Hair follicle dermal papilla cell (primary cell): ENCODE data around the gene PLA2G4D. TPM values are rescaled to one million over a fixed set of nuclear protein-coding genes. Genes with fewer than 3 reads are reported as not detected.

Experiments used
- total RNA-seq: library from RNA; depleted of rRNA; stranded (reverse); fragments of >200 nt; gene quantifications from 2 replicates; pipeline ENCODE4 v1.2.3, GENCODE V29; 2012

The PLA2G4D gene, protein sequence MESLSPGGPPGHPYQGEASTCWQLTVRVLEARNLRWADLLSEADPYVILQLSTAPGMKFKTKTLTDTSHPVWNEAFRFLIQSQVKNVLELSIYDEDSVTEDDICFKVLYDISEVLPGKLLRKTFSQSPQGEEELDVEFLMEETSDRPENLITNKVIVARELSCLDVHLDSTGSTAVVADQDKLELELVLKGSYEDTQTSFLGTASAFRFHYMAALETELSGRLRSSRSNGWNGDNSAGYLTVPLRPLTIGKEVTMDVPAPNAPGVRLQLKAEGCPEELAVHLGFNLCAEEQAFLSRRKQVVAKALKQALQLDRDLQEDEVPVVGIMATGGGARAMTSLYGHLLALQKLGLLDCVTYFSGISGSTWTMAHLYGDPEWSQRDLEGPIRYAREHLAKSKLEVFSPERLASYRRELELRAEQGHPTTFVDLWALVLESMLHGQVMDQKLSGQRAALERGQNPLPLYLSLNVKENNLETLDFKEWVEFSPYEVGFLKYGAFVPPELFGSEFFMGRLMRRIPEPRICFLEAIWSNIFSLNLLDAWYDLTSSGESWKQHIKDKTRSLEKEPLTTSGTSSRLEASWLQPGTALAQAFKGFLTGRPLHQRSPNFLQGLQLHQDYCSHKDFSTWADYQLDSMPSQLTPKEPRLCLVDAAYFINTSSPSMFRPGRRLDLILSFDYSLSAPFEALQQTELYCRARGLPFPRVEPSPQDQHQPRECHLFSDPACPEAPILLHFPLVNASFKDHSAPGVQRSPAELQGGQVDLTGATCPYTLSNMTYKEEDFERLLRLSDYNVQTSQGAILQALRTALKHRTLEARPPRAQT
- total RNA-seq: not detected in 2 replicates

DNA sequence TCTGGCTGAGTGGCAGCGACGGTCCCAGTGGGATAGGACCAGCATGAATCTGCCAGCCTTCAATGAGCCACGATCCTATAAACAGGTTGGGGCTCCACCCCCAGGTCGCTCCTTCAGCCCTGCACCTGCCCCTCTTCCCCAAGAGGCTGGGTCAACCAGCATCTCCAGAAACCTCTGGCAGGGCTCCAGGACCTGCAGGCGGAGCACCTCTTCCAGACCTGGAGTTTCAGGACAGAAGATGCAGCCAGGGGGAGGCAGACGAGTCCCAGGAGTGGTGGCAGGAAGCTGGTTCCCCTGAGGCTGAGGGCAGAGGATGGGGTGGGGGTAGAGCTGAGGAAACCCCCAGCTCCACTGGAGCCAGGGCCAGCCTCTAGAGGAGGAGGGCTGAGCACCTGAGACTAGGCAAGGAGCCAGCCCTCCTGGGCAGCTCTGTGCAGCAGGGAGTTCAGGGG lies at the start of gene PLA2G4D:
PLA2G4D (minus strand) TSS at position 51 of the 452 bp plus-strand sequence. CDS start 103 bp downstream, outside the sequence.

DNA sequence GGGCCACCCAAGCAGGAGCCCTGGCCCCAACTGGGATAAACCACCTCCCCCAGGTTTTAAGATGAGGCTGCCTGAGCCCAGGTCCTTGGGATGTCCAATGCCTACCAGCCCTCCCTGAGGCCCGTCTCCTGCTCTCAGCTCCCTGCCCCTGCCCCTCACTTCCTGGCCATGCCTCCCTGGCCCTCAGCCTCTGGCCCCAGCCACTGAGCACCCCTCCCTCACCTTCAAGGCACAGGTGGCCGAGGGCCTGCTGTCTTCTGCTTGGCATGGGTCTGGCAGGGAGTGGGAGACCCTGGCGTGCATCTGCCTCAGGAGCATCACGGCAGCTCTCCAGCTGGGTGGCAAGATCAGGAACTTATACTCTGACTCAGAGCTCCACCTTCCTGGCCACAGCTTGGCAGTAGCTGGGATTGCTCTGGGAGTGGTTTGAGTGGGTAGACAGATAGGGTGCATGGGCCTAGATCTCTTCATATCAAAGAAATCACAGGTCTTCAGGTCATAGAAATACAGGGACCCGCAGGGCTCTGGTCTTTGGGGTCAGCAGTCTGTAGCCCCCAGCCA lies 73.6 kb downstream of the PLA2G4D start, which contains the start of gene PLA2G4E:
PLA2G4E (minus strand) TSS at position 330 of the 561 bp plus-strand sequence; CDS start at position 318, 12 bp downstream.

Other genes starting within 250 kb of the PLA2G4D start
- 0.73 and 0.97 TPM in 2 replicates for gene SPTBN5, start 200.5 kb downstream of the PLA2G4D start, total RNA-seq
- 37.8 and 38.0 TPM in 2 replicates for gene EHD4, start 122.0 kb downstream of the PLA2G4D start, total RNA-seq
- not detected in 2 replicates for gene PLA2G4E, start 73.5 kb downstream of the PLA2G4D start, total RNA-seq
- gene PLA2G4F, start 62.1 kb upstream of the PLA2G4D start, total RNA-seq: not detected in 2 replicates
- gene VPS39, start 113.7 kb upstream of the PLA2G4D start, total RNA-seq: 61.2 and 75.0 TPM in 2 replicates
- gene GANC, start 178.6 kb upstream of the PLA2G4D start, total RNA-seq: 33.4 and 38.7 TPM in 2 replicates
- gene TMEM87A, start 178.9 kb upstream of the PLA2G4D start, total RNA-seq: 59.5 and 70.4 TPM in 2 replicates